Breast epithelium (tissue), 3 donors: ENCODE data around the gene MACROD2.

ENCODE experiments used
- CTCF ChIP-seq, 3 donors: fragments of 450-650 bp; IDR thresholded peaks; one replicate each; pipeline ENCODE4 v1.5.1; 2016 to 2017; ENCODE audit warnings: antibody characterized with exemption in 3 of 3, mild to moderate bottlenecking in 3 of 3, moderate library complexity in 3 of 3
- POLR2A ChIP-seq: fragments of 450-650 bp; IDR thresholded peaks from one replicate; pipeline ENCODE4 v1.6.1; 2016; ENCODE audit warnings: antibody characterized with exemption, mild to moderate bottlenecking, moderate library complexity

- TF ChIP-seq CTCF (IDR thresholded peaks at IDR 0.05) (no peak), POLR2A (no peak)
Observed at GRCh38 chr20:14845199-14846160, 850.2 kb downstream of the MACROD2 start.
